HG02759 (cell line): ENCODE results near the gene TAS2R42.

Experiments used
- ATAC-seq: cut with Tn5 transposase; IDR thresholded peaks from one replicate; pipeline ENCODE4 v1.9.1; 2021; ENCODE audit warnings: mild to moderate bottlenecking, moderate library complexity; ENCODE audit not compliant: unreplicated experiment

Gene TAS2R42

DNA sequence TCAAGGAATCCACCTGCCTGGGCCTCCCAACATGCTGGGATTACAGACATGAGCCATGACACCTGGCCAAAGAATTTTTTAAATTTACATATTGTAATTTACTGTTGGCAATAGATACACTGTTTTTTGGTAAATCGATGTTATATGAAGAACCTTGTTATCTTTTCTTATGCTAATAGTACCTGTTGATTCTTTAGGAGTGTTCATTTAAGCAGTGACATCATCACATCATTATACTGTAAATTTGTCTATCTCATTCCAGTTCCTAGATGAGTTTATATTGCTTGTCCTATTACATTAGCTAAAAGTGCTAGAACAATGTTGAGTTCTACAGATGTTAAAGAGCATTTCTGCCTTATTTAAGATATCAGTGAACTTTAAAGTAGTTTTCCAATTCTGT is 39.3 kb downstream of the TAS2R42 start:
- ATAC-seq, result no peak

DNA sequence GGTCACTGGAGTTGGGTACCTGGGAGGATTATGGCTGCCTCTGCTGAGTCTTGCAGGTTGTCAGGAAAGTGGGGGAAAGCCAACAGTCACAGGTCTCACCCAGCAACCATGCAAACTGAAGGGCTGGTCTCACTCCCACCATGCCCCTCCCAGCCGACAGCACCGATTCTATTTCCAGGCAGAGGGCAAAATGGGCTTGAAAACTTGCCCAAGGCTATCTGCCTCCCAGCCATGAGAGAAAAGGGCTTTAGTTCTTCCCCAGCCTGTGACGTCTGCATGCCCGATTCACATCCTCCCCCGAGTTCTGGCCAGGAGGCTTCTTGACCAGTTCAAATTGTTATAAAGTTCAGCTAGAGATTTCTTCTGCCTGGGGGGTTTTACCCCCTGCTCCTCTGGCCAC is 42.4 kb downstream of the TAS2R42 start:
- ATAC-seq, result no peak

DNA sequence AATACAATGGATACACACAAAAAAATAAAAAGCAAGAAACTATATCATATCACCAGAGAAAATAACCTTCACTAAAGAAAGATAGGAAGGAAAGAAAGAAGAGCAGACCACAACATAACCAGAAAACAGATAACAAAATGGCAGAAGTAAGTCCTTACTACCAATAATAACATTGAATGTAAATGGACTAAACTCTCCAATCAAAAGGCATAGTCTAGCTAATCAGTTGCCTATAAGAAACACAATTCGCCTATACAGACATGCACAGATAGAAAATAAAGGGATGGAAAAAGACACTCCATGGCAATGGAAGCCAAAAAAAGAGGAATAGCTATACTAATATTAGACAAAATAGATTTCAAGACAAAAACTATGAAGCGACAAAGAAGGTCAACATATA is 43.4 kb downstream of the TAS2R42 start:
- no peak for ATAC-seq

DNA sequence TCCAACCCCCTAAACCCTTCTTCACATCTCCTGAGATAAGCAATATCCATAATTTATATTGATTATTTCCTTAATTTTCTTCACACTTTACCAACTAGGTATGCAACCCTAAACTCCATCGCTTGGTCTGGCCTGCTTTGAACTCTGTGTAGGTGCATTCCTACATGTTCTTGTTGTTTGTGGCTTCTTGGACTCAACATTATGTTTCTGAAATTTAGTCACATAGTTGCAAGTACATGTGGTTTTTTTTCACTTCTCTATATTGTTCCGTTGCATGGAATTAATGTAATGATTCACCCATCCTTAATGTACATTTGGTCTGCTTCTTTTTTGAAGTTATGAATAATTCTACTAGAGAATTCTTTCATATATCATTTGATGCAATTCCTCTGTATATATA is 50.7 kb downstream of the TAS2R42 start:
- ATAC-seq, result no peak
